PC-3 (cell line): ENCODE data around the gene KIT. TPM values are rescaled to one million over a fixed set of nuclear protein-coding genes. Genes with fewer than 3 reads are reported as not detected.

Source experiments
- ATAC-seq: fragments of 200-7000 bp; cut with Tn5 transposase; 2 replicates; pipeline ENCODE4 v1.9.1; 2020; ENCODE audit warnings: mild to moderate bottlenecking, moderate library complexity
- BruUV-seq: library from RNA; stranded (reverse); fragments of 400-500 nt; replicated peaks from 2 replicates; lab custom pipeline; 2021; lab: Mats Ljungman, UMichigan
- CTCF ChIA-PET: fragments of 300-600 bp; sonication (Branson Sonifier 250); formaldehyde crosslinking; loops from one replicate; lab custom pipeline; 2022; ENCODE audit warnings: antibody characterized with exemption; lab: Charles Lee
- POLR2A ChIA-PET: fragments of 300-600 bp; sonication (Branson Sonifier 250); formaldehyde crosslinking; loops from one replicate; lab custom pipeline; 2022; ENCODE audit warnings: antibody characterized with exemption; ENCODE audit not compliant: unreplicated experiment; lab: Charles Lee
- DNase-seq: peaks from one replicate; pipeline ENCODE4 v3.0.0-alpha.2; 2015
- H2AFZ ChIP-seq: fragments of 300-600 bp; sonication (generic); 2 replicates; pipeline ENCODE4 v1.6.0; 2016; ENCODE audit warnings: antibody characterized with exemption, low read length
- H3F3A ChIP-seq: fragments of 300-600 bp; sonication (generic); one replicate; pipeline ENCODE4 v1.6.0; 2017; ENCODE audit warnings: antibody characterized with exemption, low read length, control low read depth, mild to moderate bottlenecking; ENCODE audit not compliant: unreplicated experiment
- H3K27ac ChIP-seq: fragments of 300-600 bp; sonication (generic); 2 replicates; pipeline ENCODE4 v1.5.1; 2016; ENCODE audit warnings: mild to moderate bottlenecking, low read length
- H3K27me3 ChIP-seq: fragments of 300-600 bp; sonication (generic); 2 replicates; pipeline ENCODE4 v1.6.1; 2016; ENCODE audit warnings: low read length, mixed read lengths
- H3K36me3 ChIP-seq: fragments of 300-600 bp; sonication (generic); 2 replicates; pipeline ENCODE4 v1.6.1; 2016; ENCODE audit warnings: low read depth, mixed run types, low read length, mixed read lengths
- H3K4me1 ChIP-seq: fragments of 300-600 bp; sonication (generic); 2 replicates; pipeline ENCODE4 v1.5.1; 2016; ENCODE audit warnings: low read length; ENCODE audit not compliant: insufficient read depth
- H3K4me2 ChIP-seq: fragments of 300-600 bp; sonication (generic); 2 replicates; pipeline ENCODE4 v1.6.0; 2016; ENCODE audit warnings: low read length
- H3K4me3 ChIP-seq: fragments of 300-600 bp; sonication (generic); 2 replicates; pipeline ENCODE4 v1.5.1; 2016; ENCODE audit warnings: mild to moderate bottlenecking, low read length, mixed read lengths
- H3K79me2 ChIP-seq: fragments of 300-600 bp; sonication (generic); 2 replicates; pipeline ENCODE4 v1.6.1; 2017; ENCODE audit warnings: low read length, mixed read lengths
- H3K9ac ChIP-seq: fragments of 300-600 bp; sonication (generic); 2 replicates; pipeline ENCODE4 v1.6.0; 2016; ENCODE audit warnings: mild to moderate bottlenecking, low read length
- H3K9me2 ChIP-seq: fragments of 300-600 bp; sonication (generic); replicated peaks from 2 replicates; pipeline ENCODE4 v1.6.1; 2016; ENCODE audit warnings: mixed run types, low read length, mixed read lengths
- H3K9me3 ChIP-seq: fragments of 300-600 bp; sonication (generic); 2 replicates; pipeline ENCODE4 v1.6.1; 2016; ENCODE audit warnings: low read length, mixed read lengths
- H4K20me1 ChIP-seq: fragments of 300-600 bp; sonication (generic); 2 replicates; pipeline ENCODE4 v1.6.1; 2016; ENCODE audit warnings: low read length, mixed read lengths
- CTCF ChIP-seq: fragments of 300-600 bp; sonication (generic); conservative IDR thresholded peaks from 2 replicates; pipeline ENCODE4 v1.5.1; 2017; ENCODE audit warnings: antibody characterized with exemption, low read depth, mild to moderate bottlenecking, low read length
- EZH2 ChIP-seq: fragments of 300-600 bp; sonication (generic); IDR thresholded peaks from one replicate; pipeline ENCODE4 v1.6.1; 2017; ENCODE audit warnings: antibody characterized with exemption, mild to moderate bottlenecking, low read length; ENCODE audit not compliant: unreplicated experiment
- EZH2phosphoT487 ChIP-seq: fragments of 300-600 bp; sonication (generic); IDR thresholded peaks from 2 replicates; pipeline ENCODE4 v1.6.1; 2018; ENCODE audit warnings: mild to moderate bottlenecking, antibody characterized with exemption, low read length, borderline replicate concordance
- intact Hi-C: fragments of 100-400 bp; cut with micrococcal nuclease; formaldehyde crosslinking; loops from 2 replicates; pipeline ENCODE4 v1.9.0; 2023
- total RNA-seq: library from RNA; depleted of rRNA; stranded (reverse); fragments of >200 nt; gene quantifications from 2 replicates; pipeline ENCODE4 v1.2.3, GENCODE V29; 2014

KIT gene
- total RNA-seq, 1 experiment from 2014 or later = not detected

- no peaks in the 10 kb centered on the region for H3K36me3 ChIP-seq
- H3K27me3 ChIP-seq = peaks cover 58% of the 10 kb centered on the region
- DNase-seq (peak; percentile 42), ATAC-seq (no peak)
- BruUV-seq = no TSS peak
- no peaks in the 10 kb centered on the region for H3F3A ChIP-seq
- peaks cover 11% of the 10 kb centered on the region for H3K4me1 ChIP-seq
- CTCF ChIA-PET = no interaction called here
- intact Hi-C loops = no loop called here
- H3K9me2 ChIP-seq = no peaks in the 10 kb centered on the region
- no peaks in the 10 kb centered on the region for H3K79me2 ChIP-seq
- H3K9me3 ChIP-seq = no peaks in the 10 kb centered on the region
- peak overlapping the region; percentile 60; the same call in 1 of the 2 replicates for H3K4me3 ChIP-seq
- H3K4me2 ChIP-seq = peak overlapping the region; percentile 80; the same call in 1 of the 2 replicates
- no peak overlapping the region for H2AFZ ChIP-seq
- no peak overlapping the region for H3K9ac ChIP-seq
- no peak overlapping the region for H3K27ac ChIP-seq
- POLR2A ChIA-PET = no interaction called here
- no peak for TF ChIP-seq CTCF
- no peak for TF ChIP-seq EZH2phosphoT487
- TF ChIP-seq EZH2 = no peak
- H4K20me1 ChIP-seq = no peaks in the 10 kb centered on the region
These were observed 2.2 kb downstream of the KIT start for GRCh38 chr4:54659749-54660535.

- intact Hi-C loops = no loop called here
- Histone ChIP-seq H3K4me2 (no peak overlapping the region), H3K79me2 (no peaks in the 10 kb centered on the region), H3K4me1 (peaks cover 11% of the 10 kb centered on the region), H3K9me3 (no peaks in the 10 kb centered on the region), H3F3A (no peaks in the 10 kb centered on the region), H3K27me3 (peaks cover 63% of the 10 kb centered on the region), H2AFZ (no peak overlapping the region), H3K9ac (no peak overlapping the region), H4K20me1 (no peaks in the 10 kb centered on the region), H3K9me2 (no peaks in the 10 kb centered on the region), H3K4me3 (no peak overlapping the region), H3K27ac (no peak overlapping the region), H3K36me3 (no peaks in the 10 kb centered on the region)
- ATAC-seq = no peak
- BruUV-seq = no TSS peak
- TF ChIP-seq EZH2phosphoT487 = no peak
- TF ChIP-seq EZH2 = no peak
- TF ChIP-seq CTCF = no peak
- CTCF ChIA-PET = no interaction called here
- POLR2A ChIA-PET = no interaction called here
- DNase-seq = no peak
These were observed 2.8 kb downstream of the KIT start for GRCh38 chr4:54660591-54660990.

- H3K79me2 ChIP-seq = no peaks in the 10 kb centered on the region
- peak overlapping the region; percentile 10; the same call in 1 of the 2 replicates for H3K27ac ChIP-seq
- H3F3A ChIP-seq = no peaks in the 10 kb centered on the region
- H3K4me2 ChIP-seq = no peak overlapping the region
- CTCF ChIA-PET = no interaction called here
- DNase-seq (peak; percentile 66), ATAC-seq (no peak)
- no peaks in the 10 kb centered on the region for H3K9me3 ChIP-seq
- no TSS peak for BruUV-seq
- no peak overlapping the region for H3K4me3 ChIP-seq
- no peak for TF ChIP-seq CTCF
- no peak for TF ChIP-seq EZH2phosphoT487
- no peak for TF ChIP-seq EZH2
- H3K4me1 ChIP-seq = peaks cover 11% of the 10 kb centered on the region
- H2AFZ ChIP-seq = no peak overlapping the region
- H3K9ac ChIP-seq = no peak overlapping the region
- no peaks in the 10 kb centered on the region for H3K9me2 ChIP-seq
- H4K20me1 ChIP-seq = no peaks in the 10 kb centered on the region
- H3K36me3 ChIP-seq = no peaks in the 10 kb centered on the region
- peaks cover 62% of the 10 kb centered on the region for H3K27me3 ChIP-seq
- intact Hi-C loops = no loop called here
- POLR2A ChIA-PET = no interaction called here
These were observed 3.4 kb downstream of the KIT start for GRCh38 chr4:54661169-54661568.
